K562 (cell line): ENCODE measurements around the gene SNAPC2. TPM values are rescaled to one million over a fixed set of nuclear protein-coding genes. Genes with fewer than 3 reads are reported as not detected.

Experiments
- CHCHD3 ChIP-seq: fragments of 250-450 bp; sonication (Bioruptor Pico); IDR thresholded peaks from 2 replicates; pipeline ENCODE4 v2.1.2; 2022; ENCODE audit warnings: mild to moderate bottlenecking
- CHD4 ChIP-seq: fragments of 200-600 bp; sonication (generic); IDR thresholded peaks from 3 replicates; pipeline ENCODE4 v1.6.1; 2012; ENCODE audit warnings: low read depth, mild to moderate bottlenecking, mixed read lengths, low read length, inconsistent platforms; ENCODE audit not compliant: insufficient read depth, insufficient replicate concordance, poor library complexity, severe bottlenecking
- CREM ChIP-seq: IDR thresholded peaks from 2 replicates; pipeline ENCODE4 v1.6.1; 2014; ENCODE audit warnings: antibody characterized with exemption, low read depth
- E2F4 ChIP-seq: sonication (generic); formaldehyde crosslinking; IDR thresholded peaks from 2 replicates; pipeline ENCODE4 v1.8.0; 2022; ENCODE audit warnings: mild to moderate bottlenecking, low read depth, missing genetic modification reagents
- GABPA ChIP-seq: fragments of 200-800 bp; sonication (Bioruptor generic); conservative IDR thresholded peaks from 2 replicates; pipeline ENCODE4 v1.6.1; 2016; ENCODE audit warnings: low read depth, missing genetic modification characterization, missing compliant biosample characterization
- KAT2B ChIP-seq: IDR thresholded peaks from one replicate; pipeline ENCODE4 v1.6.1; 2012; ENCODE audit warnings: low read depth, mild to moderate bottlenecking, control low read depth, inconsistent platforms, low read length, moderate library complexity
- KDM1A ChIP-seq, 2 experiments: fragments of 450-650 bp; IDR thresholded peaks; 2 replicates each; pipeline ENCODE4 v1.6.1; 2016; ENCODE audit warnings: mild to moderate bottlenecking in 2 of 2
- MAFG ChIP-seq: fragments of 450-650 bp; conservative IDR thresholded peaks from 2 replicates; pipeline ENCODE4 v1.6.1; 2016; ENCODE audit warnings: missing genetic modification characterization, missing compliant biosample characterization
- PRDM10 ChIP-seq: fragments of 450-650 bp; IDR thresholded peaks from 2 replicates; pipeline ENCODE4 v1.6.1; 2018; ENCODE audit not compliant: partially characterized antibody
- RBM17 ChIP-seq: fragments of 200-400 bp; formaldehyde crosslinking; IDR thresholded peaks from 2 replicates; pipeline ENCODE4 v1.6.1; 2017; ENCODE audit warnings: low read depth, mild to moderate bottlenecking, low read length, borderline replicate concordance
- RCOR1 ChIP-seq, 2 experiments: IDR thresholded peaks; 2 replicates each; pipeline ENCODE4 v1.6.1; 2012; ENCODE audit warnings: low read depth in 2 of 2, low read length in 2 of 2, borderline replicate concordance in 1 of 2, improper control_type of control experiment in 1 of 2
- SIRT6 ChIP-seq: IDR thresholded peaks from one replicate; pipeline ENCODE4 v1.6.1; 2012; ENCODE audit warnings: low read depth, mild to moderate bottlenecking, control low read depth, inconsistent platforms, low read length, moderate library complexity
- TSC22D4 ChIP-seq: fragments of 450-650 bp; IDR thresholded peaks from 2 replicates; pipeline ENCODE4 v1.6.1; 2016; ENCODE audit warnings: missing genetic modification characterization, missing biosample characterization, control low read depth
- U2AF1 ChIP-seq: fragments of 200-400 bp; formaldehyde crosslinking; optimal IDR thresholded peaks from 2 replicates; pipeline ENCODE3; 2017; ENCODE audit warnings: mild to moderate bottlenecking, low read depth, low read length, moderate library complexity
- ZNF253 ChIP-seq: fragments of 250-450 bp; sonication (Bioruptor Pico); conservative IDR thresholded peaks from 2 replicates; pipeline ENCODE4 v1.6.1; 2021; ENCODE audit warnings: mild to moderate bottlenecking
- polyA plus RNA-seq, 8 experiments: library from polyadenylated mRNA; depleted of rRNA in 4 of 8; stranded (reverse) in 5 of 8; unstranded in 3 of 8; fragments of >200 nt; fragmentation: Nextera tagmentation in 2 of 8; fragmentation: Illumina TruSeq in 1 of 8; extraction: Ambion mirVana in 2 of 8; extraction: Trizol in 1 of 8; gene quantifications; 2 replicates each; pipeline versions ENCODE4 v1.2.1 to v1.2.3, GENCODE V29; 2011 to 2014; ENCODE audit warnings: inconsistent platforms in 1 of 8, missing spikeins in 1 of 8
- total RNA-seq, 7 experiments: library from RNA; depleted of rRNA in 6 of 7; stranded (reverse); fragments of >200 nt in 6 of 7; fragmentation: Illumina TruSeq in 2 of 7; extraction: Trizol in 2 of 7; gene quantifications; 2 replicates each; pipeline versions ENCODE4 v1.2.1 to v1.2.3, GENCODE V29; 2011 to 2021; ENCODE audit warnings: low replicate concordance in 1 of 7
- TF ChIP-seq, protein P1 (sequence below): fragments of 250-450 bp; sonication (Bioruptor Pico); IDR thresholded peaks from 2 replicates; pipeline ENCODE4 v1.5.0; 2022; ENCODE audit warnings: mild to moderate bottlenecking
- TF ChIP-seq, protein P2 (sequence below): sonication (generic); formaldehyde crosslinking; IDR thresholded peaks from 2 replicates; pipeline ENCODE4 v1.8.0; 2022; ENCODE audit warnings: mild to moderate bottlenecking, missing genetic modification reagents, borderline replicate concordance

SNAPC2 gene
- total and polyA plus RNA-seq, 9 of the 15 experiments (the other 6 are each of a cell fraction or from before 2014, with no cell fraction given), result 0.59 to 45.1 (median 15.3) TPM

DNA sequence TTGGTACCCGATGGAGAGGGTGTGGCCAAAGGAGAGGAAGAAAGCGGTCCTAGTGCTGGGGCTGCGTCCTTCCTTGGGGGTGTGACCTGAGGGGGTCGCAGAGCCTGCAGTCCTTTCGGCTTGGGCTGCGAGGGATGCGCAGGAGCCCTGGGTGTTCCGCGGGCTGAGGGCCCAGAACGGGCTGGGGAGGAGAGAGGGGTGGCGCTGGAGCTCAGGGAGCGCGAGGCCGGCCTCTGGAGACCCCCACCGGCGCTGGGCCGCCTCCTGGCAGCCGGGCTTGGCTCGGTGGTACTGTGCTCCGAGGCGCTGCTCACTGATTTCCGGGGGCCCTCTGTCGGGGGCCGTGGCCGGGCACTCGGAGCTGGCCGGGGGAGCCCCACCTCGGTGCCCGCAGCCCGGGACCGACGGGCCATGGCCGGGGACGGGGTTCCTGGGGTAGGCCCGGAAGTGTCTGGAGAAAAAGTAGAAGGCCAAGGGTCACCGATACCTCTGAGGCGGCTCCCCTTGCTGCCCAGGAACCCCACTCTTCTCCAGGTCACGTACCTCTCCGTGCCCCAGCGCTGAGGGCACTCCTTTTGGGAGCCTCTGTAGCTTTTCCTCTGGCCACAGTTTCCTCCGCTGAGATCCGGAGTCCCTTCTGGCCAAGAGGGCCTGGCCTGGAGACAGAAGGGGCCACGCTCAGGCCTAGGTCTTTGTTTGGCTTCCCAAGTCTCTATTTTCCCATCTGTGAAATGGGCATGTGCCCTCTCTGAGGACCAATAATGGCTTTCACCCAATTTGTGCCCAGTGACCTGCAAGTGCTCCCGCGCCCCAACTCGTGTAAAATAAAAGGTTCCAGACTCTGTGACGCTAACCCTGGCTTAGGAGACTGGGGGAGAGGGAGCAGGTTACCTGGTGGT lies 47.6 kb upstream of the SNAPC2 start (continued):
- no peak for TF ChIP-seq MAFG
- TF ChIP-seq RBM17, result no peak
- TF ChIP-seq CREM, result no peak
- TF ChIP-seq GABPA (tag), result no peak
- TF ChIP-seq RCOR1 (IDR thresholded peaks at IDR 0.05; ENCODE audit: borderline replicate concordance in 1 of 2, low read depth in 2 of 2, low read length in 2 of 2), result peak in 1 of 2 experiments; percentile 90; a peak in 2 of 4 replicates
- TF ChIP-seq E2F4 (CRISPR knock-in tag), result no peak
- TF ChIP-seq U2AF1, result no peak
- TF ChIP-seq ZNF253 (CRISPR knock-in tag), result no peak
- TF ChIP-seq, protein P1, sequence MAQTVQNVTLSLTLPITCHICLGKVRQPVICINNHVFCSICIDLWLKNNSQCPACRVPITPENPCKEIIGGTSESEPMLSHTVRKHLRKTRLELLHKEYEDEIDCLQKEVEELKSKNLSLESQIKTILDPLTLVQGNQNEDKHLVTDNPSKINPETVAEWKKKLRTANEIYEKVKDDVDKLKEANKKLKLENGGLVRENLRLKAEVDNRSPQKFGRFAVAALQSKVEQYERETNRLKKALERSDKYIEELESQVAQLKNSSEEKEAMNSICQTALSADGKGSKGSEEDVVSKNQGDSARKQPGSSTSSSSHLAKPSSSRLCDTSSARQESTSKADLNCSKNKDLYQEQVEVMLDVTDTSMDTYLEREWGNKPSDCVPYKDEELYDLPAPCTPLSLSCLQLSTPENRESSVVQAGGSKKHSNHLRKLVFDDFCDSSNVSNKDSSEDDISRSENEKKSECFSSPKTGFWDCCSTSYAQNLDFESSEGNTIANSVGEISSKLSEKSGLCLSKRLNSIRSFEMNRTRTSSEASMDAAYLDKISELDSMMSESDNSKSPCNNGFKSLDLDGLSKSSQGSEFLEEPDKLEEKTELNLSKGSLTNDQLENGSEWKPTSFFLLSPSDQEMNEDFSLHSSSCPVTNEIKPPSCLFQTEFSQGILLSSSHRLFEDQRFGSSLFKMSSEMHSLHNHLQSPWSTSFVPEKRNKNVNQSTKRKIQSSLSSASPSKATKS, result no peak
- TF ChIP-seq TSC22D4 (tag), result no peak
- TF ChIP-seq CHCHD3 (CRISPR knock-in tag), result no peak
- TF ChIP-seq KAT2B, result no peak
- TF ChIP-seq, protein P2, sequence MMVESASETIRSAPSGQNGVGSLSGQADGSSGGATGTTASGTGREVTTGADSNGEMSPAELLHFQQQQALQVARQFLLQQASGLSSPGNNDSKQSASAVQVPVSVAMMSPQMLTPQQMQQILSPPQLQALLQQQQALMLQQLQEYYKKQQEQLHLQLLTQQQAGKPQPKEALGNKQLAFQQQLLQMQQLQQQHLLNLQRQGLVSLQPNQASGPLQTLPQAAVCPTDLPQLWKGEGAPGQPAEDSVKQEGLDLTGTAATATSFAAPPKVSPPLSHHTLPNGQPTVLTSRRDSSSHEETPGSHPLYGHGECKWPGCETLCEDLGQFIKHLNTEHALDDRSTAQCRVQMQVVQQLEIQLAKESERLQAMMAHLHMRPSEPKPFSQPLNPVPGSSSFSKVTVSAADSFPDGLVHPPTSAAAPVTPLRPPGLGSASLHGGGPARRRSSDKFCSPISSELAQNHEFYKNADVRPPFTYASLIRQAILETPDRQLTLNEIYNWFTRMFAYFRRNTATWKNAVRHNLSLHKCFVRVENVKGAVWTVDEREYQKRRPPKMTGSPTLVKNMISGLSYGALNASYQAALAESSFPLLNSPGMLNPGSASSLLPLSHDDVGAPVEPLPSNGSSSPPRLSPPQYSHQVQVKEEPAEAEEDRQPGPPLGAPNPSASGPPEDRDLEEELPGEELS (CRISPR knock-in tag), result no peak
- peak in 1 of 2 experiments; percentile 94; a peak in 2 of 4 replicates for TF ChIP-seq KDM1A (IDR thresholded peaks at IDR 0.05)
- no peak for TF ChIP-seq SIRT6
- peak; percentile 46 for TF ChIP-seq PRDM10
- TF ChIP-seq CHD4, result peak; percentile 74
